Measurements from ENCODE around the gene AKNAD1. TPM values are rescaled to one million over a fixed set of nuclear protein-coding genes. Genes with fewer than 3 reads are reported as not detected.

AKNAD1 gene
- 1.3 TPM for total RNA-seq
- long read RNA-seq = 0 reads

- intact Hi-C loops (cut with DNase I) = no loop called here
- Histone ChIP-seq H3K36me3 (no peaks in the 10 kb centered on the region), H3K27ac (no peak within 1 kb of the TSS), H3K4me3 (no peak within 1 kb of the TSS), H3K4me1 (peaks cover 9% of the 10 kb centered on the region), H3K27me3 (ENCODE audit: low read depth) (no peaks in the 10 kb centered on the region), H3K9me3 (no peaks in the 10 kb centered on the region)
- ATAC-seq = no peak
- TF ChIP-seq CTCF (IDR thresholded peaks at IDR 0.05) = no peak
- no peak for DNase-seq
These were observed at the start of gene AKNAD1 for GRCh38 chr1:108856994-108857393. AKNAD1 (minus strand) TSS chr1:108857094; CDS start chr1:108852664, 4,430 bp downstream.

GRCh38 chr1:108901106-108901505 lies 44.2 kb upstream of the AKNAD1 start:
- Histone ChIP-seq H3K27ac (no peak overlapping the region), H3K36me3 (no peaks in the 10 kb centered on the region), H3K4me1 (peaks cover 5% of the 10 kb centered on the region), H3K27me3 (ENCODE audit: low read depth) (no peaks in the 10 kb centered on the region), H3K4me3 (no peak overlapping the region), H3K9me3 (no peaks in the 10 kb centered on the region)
- ATAC-seq = no peak
- intact Hi-C loops (cut with DNase I) = no loop called here
- TF ChIP-seq CTCF (IDR thresholded peaks at IDR 0.05) = no peak
- no peak for DNase-seq

GRCh38 chr1:108897865-108898720 lies 41.2 kb upstream of the AKNAD1 start:
- Histone ChIP-seq H3K27ac (no peak overlapping the region), H3K4me1 (peaks cover 5% of the 10 kb centered on the region), H3K9me3 (no peaks in the 10 kb centered on the region), H3K4me3 (no peak overlapping the region), H3K36me3 (no peaks in the 10 kb centered on the region), H3K27me3 (ENCODE audit: low read depth) (no peaks in the 10 kb centered on the region)
- DNase-seq (no peak), ATAC-seq (peak; percentile 66 to 76)
- peak; percentile 74 for TF ChIP-seq CTCF (IDR thresholded peaks at IDR 0.05)
- intact Hi-C loops (cut with DNase I) = loop anchor here (5.0 kb wide), 1 partner anchor 66 kb away; no protein-coding TSS in a partner anchor

- DNase-seq (no peak), ATAC-seq (peak in 1 of 2 donors; percentile 39)
- Histone ChIP-seq H3K27me3 (ENCODE audit: low read depth) (no peaks in the 10 kb centered on the region), H3K36me3 (no peaks in the 10 kb centered on the region), H3K27ac (no peak overlapping the region), H3K4me1 (peaks cover 5% of the 10 kb centered on the region), H3K9me3 (no peaks in the 10 kb centered on the region), H3K4me3 (no peak overlapping the region)
- no peak for TF ChIP-seq CTCF (IDR thresholded peaks at IDR 0.05)
- intact Hi-C loops (cut with DNase I) = loop anchor here (5.0 kb wide), 1 partner anchor 64 kb away; no protein-coding TSS in a partner anchor
These were observed 39.6 kb upstream of the AKNAD1 start for GRCh38 chr1:108896146-108897145.

DNA sequence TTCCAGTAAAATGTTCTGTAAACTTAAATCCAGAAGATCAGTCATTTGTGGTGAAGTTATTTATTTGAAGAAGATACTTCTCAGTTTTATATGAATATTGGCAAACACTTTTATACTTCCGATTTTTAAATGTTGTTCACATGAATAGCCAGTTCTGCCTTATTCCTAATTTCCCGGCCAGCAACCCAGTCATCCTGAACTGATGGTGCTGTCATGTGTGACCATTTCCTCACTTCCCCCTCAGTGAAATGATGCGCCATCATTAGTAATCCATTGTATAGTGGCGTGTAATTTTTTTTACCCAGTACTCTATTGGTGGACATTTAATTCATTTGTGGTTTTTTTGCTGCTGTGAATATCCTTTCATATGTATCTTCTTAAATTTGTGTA lies 36.2 kb upstream of the AKNAD1 start:
- Histone ChIP-seq H3K4me1 (peaks cover 5% of the 10 kb centered on the region), H3K27me3 (ENCODE audit: low read depth) (no peaks in the 10 kb centered on the region), H3K36me3 (no peaks in the 10 kb centered on the region), H3K4me3 (no peak overlapping the region), H3K9me3 (no peaks in the 10 kb centered on the region), H3K27ac (no peak overlapping the region)
- intact Hi-C loops (cut with DNase I) = no loop called here
- ATAC-seq (no peak), DNase-seq (no peak)
- no peak for TF ChIP-seq CTCF (IDR thresholded peaks at IDR 0.05)

All from lower lobe of right lung (tissue), 2 donors.